ENCODE data around the gene S100A1. TPM values are rescaled to one million over a fixed set of nuclear protein-coding genes. Genes with fewer than 3 reads are reported as not detected.
"Not testable (repeated sequence)": the region's sequence is repeated elsewhere in the genome, so short reads cannot be mapped to it uniquely, and the experiment has no call there.

S100A1 gene
- total RNA-seq, 2 donors from 2014 or later, result not detected

DNA sequence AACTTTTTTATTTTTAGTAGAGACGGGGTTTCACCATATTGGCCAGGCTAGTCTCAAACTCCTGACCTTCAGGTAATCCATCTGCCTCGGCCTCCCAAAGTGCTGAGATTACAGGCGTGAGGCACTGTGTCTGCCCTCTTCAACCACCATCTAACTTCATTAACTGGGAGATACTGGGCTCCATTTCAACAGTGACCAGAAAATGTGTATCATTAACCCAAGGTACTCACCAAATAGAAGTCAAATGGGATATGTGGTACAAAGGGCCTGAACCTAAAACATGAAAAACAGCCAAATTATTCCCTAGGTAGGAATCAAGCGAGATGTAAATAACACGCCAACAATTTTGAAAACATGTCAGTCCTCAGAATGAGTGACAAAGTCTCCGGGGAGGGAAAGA lies 41.4 kb downstream of the S100A1 start:
- H3K4me1 Mint-ChIP-seq, result peaks cover 25% of the 10 kb centered on the region
- H3K27ac Mint-ChIP-seq, result no peak overlapping the region
- H3K4me3 Mint-ChIP-seq, result no peak overlapping the region
- ATAC-seq (replicated peaks), result no peak
- no peaks in the 10 kb centered on the region for H3K9me3 Mint-ChIP-seq
- H3K36me3 Mint-ChIP-seq (ENCODE audit: low read depth), result no peaks in the 10 kb centered on the region
- H3K27me3 Mint-ChIP-seq, result no peaks in the 10 kb centered on the region

GRCh38 chr1:153670257-153670858 lies 42.1 kb downstream of the S100A1 start:
- H3K9me3 Mint-ChIP-seq, result no peaks in the 10 kb centered on the region
- H3K36me3 Mint-ChIP-seq (ENCODE audit: low read depth), result no peaks in the 10 kb centered on the region
- H3K4me1 Mint-ChIP-seq, result peaks cover 23% of the 10 kb centered on the region
- no peak overlapping the region for H3K4me3 Mint-ChIP-seq
- no peak overlapping the region for H3K27ac Mint-ChIP-seq
- no peaks in the 10 kb centered on the region for H3K27me3 Mint-ChIP-seq
- no peak for ATAC-seq (replicated peaks)

DNA sequence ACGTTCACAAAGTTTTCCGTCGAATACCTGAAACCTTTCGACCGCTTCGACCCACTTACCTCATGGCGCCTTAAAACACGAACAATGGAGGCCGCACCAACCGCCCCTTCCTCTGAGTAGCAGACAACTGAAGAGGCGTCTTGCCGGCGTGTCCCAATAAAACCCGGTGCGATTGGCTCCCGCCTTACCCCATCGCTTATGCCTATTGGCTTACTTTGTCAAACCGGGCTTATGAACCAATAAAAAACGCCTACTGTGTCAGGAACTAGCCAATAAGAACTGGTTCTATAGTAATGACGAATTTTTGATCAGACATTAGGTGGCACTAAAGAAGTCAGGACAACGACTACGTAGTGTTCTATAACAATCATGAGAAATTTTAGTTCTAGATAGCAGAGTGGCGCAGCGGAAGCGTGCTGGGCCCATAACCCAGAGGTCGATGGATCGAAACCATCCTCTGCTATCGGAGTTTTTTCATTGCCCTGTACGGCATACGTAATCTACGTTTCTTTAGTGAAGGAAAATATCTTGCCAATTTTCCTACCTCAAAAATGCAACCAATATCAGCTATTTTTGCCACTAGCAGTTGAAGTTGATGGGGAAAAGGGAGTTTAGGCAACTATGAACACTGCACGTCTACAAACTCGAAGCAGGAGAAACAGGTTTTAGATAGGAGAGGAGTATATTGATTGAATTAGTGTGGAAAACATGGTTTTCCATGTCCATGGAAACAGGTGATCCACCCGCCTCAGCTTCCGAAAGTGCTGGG lies 42.8 kb downstream of the S100A1 start, which contains the start of gene ILF2:
TSS of gene ILF2 (minus strand) at position 135 of the 769 bp plus-strand sequence. CDS start at position 64, 71 bp downstream.
- peaks cover 20% of the 10 kb centered on the region for H3K4me1 Mint-ChIP-seq
- H3K27me3 Mint-ChIP-seq, result no peaks in the 10 kb centered on the region
- H3K27ac Mint-ChIP-seq, result no peak within 1 kb of the TSS
- H3K4me3 Mint-ChIP-seq, result no peak within 1 kb of the TSS
- H3K36me3 Mint-ChIP-seq (ENCODE audit: low read depth), result no peaks in the 10 kb centered on the region
- ATAC-seq (replicated peaks), result peak; percentile 92
- H3K9me3 Mint-ChIP-seq, result no peaks in the 10 kb centered on the region

DNA sequence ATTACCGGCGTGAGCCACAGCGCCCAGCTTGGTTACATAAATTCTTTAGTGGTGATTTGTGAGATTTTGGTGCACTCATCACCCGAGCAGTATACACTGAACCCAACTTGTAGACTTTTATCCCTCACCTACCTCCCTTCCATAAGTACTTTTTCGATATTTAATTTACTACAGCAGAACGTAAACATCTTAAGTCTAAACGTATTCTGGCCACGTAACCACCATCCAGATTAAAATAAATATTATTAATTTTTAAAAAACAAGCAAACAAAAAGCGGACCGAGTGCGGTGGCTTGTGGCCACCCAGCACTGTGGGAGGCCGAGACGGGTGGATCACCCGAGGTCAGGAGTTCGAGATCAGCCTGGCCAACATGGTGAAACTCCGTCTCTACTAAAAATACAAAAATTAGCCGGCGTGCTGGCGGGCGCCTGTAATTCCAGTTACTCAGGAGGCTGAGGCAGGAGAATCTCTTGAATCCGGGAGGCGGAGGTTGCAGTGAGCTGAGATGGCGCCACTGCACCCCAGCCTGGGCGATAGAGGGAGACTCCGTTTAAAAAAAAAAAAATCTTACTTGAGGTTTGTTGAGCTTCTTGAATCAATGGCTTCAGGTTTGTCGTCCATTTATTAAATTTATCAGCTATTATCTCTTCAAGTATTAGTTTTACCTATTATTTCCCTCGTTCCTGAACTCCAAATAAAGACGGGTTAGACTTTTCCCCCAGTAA lies 43.6 kb downstream of the S100A1 start:
- peak; percentile 55 for ATAC-seq (replicated peaks)
- H3K4me1 Mint-ChIP-seq, result peaks cover 20% of the 10 kb centered on the region
- H3K36me3 Mint-ChIP-seq (ENCODE audit: low read depth); H3K9me3 Mint-ChIP-seq; H3K4me3 Mint-ChIP-seq; H3K27ac Mint-ChIP-seq; H3K27me3 Mint-ChIP-seq: not testable (repeated sequence)

DNA sequence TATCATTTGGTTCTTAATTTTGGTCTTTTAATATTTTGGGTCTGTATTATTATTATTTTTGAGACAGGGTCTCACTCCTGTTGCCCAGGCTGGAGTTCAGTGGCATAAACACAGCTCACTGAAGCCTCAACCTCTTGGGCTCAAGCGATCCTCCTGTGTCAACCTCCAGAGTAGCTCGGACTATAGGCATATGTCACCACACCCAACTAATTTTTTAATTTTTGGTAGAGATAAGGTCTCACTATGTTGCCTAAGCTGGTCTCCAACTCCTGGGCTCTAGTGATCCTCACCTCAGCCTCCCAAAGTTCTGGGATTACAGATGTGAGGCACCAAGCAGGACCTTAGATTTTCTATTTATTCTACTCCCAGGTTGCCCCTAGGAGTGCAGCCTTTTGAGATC lies 45.3 kb downstream of the S100A1 start:
- Mint-ChIP-seq H3K27me3 (peaks cover 18% of the 10 kb centered on the region), H3K27ac (no peak overlapping the region), H3K9me3 (no peaks in the 10 kb centered on the region), H3K4me1 (peaks cover 21% of the 10 kb centered on the region), H3K4me3 (no peak overlapping the region), H3K36me3 (ENCODE audit: low read depth) (peaks cover 5% of the 10 kb centered on the region)
- ATAC-seq (replicated peaks), result no peak

- ATAC-seq (replicated peaks), result peak; percentile 59
- no peak overlapping the region for H3K27ac Mint-ChIP-seq
- no peaks in the 10 kb centered on the region for H3K9me3 Mint-ChIP-seq
- peaks cover 5% of the 10 kb centered on the region for H3K36me3 Mint-ChIP-seq (ENCODE audit: low read depth)
- peaks cover 42% of the 10 kb centered on the region for H3K27me3 Mint-ChIP-seq
- H3K4me3 Mint-ChIP-seq, result peak overlapping the region; percentile 70
- H3K4me1 Mint-ChIP-seq, result peaks cover 21% of the 10 kb centered on the region
Measured at GRCh38 chr1:153677718-153678518, 49.7 kb downstream of the S100A1 start.

DNA sequence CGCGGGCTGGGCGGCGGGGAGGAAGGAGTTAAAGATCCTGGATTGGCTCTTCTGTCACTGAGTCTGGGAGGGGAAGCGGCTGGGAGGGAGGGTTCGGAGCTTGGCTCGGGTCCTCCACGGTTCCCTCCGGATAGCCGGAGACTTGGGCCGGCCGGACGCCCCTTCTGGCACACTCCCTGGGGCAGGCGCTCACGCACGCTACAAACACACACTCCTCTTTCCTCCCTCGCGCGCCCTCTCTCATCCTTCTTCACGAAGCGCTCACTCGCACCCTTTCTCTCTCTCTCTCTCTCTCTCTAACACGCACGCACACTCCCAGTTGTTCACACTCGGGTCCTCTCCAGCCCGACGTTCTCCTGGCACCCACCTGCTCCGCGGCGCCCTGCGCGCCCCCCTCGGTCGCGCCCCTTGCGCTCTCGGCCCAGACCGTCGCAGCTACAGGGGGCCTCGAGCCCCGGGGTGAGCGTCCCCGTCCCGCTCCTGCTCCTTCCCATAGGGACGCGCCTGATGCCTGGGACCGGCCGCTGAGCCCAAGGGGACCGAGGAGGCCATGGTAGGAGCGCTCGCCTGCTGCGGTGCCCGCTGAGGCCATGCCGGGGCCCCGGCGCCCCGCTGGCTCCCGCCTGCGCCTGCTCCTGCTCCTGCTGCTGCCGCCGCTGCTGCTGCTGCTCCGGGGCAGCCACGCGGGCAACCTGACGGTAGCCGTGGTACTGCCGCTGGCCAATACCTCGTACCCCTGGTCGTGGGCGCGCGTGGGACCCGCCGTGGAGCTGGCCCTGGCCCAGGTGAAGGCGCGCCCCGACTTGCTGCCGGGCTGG lies 50.5 kb downstream of the S100A1 start, which contains the start of gene NPR1:
TSS of gene NPR1 (plus strand) at position 170 of the 818 bp plus-strand sequence. CDS start at position 591, 421 bp downstream.
- peaks cover 21% of the 10 kb centered on the region for H3K4me1 Mint-ChIP-seq
- H3K36me3 Mint-ChIP-seq (ENCODE audit: low read depth), result peaks cover 5% of the 10 kb centered on the region
- H3K4me3 Mint-ChIP-seq, result peak within 1 kb of the TSS; percentile 73
- peak; percentile 55 for ATAC-seq (replicated peaks)
- no peak within 1 kb of the TSS for H3K27ac Mint-ChIP-seq
- no peaks in the 10 kb centered on the region for H3K9me3 Mint-ChIP-seq
- peaks cover 42% of the 10 kb centered on the region for H3K27me3 Mint-ChIP-seq

DNA sequence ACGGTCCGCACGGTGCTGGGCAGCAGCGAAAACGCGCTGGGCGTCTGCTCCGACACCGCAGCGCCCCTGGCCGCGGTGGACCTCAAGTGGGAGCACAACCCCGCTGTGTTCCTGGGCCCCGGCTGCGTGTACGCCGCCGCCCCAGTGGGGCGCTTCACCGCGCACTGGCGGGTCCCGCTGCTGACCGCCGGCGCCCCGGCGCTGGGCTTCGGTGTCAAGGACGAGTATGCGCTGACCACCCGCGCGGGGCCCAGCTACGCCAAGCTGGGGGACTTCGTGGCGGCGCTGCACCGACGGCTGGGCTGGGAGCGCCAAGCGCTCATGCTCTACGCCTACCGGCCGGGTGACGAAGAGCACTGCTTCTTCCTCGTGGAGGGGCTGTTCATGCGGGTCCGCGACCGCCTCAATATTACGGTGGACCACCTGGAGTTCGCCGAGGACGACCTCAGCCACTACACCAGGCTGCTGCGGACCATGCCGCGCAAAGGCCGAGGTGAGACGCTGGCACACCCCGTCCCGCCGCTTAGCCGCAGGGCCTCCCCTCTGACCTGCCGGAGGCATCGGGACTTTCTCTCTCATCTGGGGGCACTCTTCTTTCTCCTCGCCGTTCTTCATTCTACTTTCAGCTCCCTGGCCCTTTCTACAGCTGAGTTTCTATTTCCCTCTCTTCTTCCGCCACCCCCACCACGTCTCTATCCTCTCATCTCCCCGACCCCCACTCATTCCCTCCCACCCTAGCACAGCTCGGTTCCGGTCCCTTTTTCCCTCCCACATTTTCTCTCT lies 51.3 kb downstream of the S100A1 start:
- no peak overlapping the region for H3K27ac Mint-ChIP-seq

DNA sequence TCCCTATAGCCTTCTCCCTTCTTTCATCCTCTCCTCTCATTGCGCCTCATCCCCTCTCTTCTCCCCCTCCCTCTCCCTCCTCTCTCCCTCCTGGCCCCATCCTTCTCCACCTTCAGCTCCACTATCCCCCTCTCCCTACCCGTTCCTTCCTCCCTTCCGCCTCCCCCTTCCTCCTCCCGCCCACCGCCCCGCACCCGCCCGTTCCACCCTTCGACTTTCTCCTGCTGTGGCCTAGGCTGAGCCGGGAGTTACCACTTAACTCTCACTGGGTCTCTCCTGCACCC lies 51.8 kb downstream of the S100A1 start:
- peaks cover 42% of the 10 kb centered on the region for H3K27me3 Mint-ChIP-seq

More for the DNA sequence above, 51.3 kb downstream of the S100A1 start:
- peaks cover 5% of the 10 kb centered on the region for H3K36me3 Mint-ChIP-seq (ENCODE audit: low read depth)
- peaks cover 42% of the 10 kb centered on the region for H3K27me3 Mint-ChIP-seq
- ATAC-seq (replicated peaks), result peak; percentile 56
- H3K4me1 Mint-ChIP-seq, result peaks cover 21% of the 10 kb centered on the region
- peak overlapping the region; percentile 73 for H3K4me3 Mint-ChIP-seq
- H3K9me3 Mint-ChIP-seq, result no peaks in the 10 kb centered on the region

More for the DNA sequence above, 51.8 kb downstream of the S100A1 start:
- Mint-ChIP-seq H3K36me3 (ENCODE audit: low read depth) (peaks cover 5% of the 10 kb centered on the region), H3K9me3 (no peaks in the 10 kb centered on the region), H3K4me1 (peaks cover 21% of the 10 kb centered on the region), H3K27ac (no peak overlapping the region), H3K4me3 (peak overlapping the region; percentile 73)
- no peak for ATAC-seq (replicated peaks)

Other genes with a start within 250 kb of the S100A1 start
- gene S100A8, start 237.4 kb upstream of the S100A1 start, total RNA-seq, result not detected
- not detected for gene S100A7A, start 211.9 kb upstream of the S100A1 start, total RNA-seq
- not detected for gene S100A7, start 167.8 kb upstream of the S100A1 start, total RNA-seq
- 100 to 1,000 TPM; 530 to 753 TPM for gene S100A6, start 92.4 kb upstream of the S100A1 start, total RNA-seq
- gene S100A5, start 87.5 kb upstream of the S100A1 start, total RNA-seq, result 1 to 10 TPM; 3.2 to 9.6 TPM
- gene S100A4, start 82.6 kb upstream of the S100A1 start, total RNA-seq, result 1,000 to 10,000 TPM; 1,035 to 1,445 TPM
- not detected for gene S100A3, start 79.2 kb upstream of the S100A1 start, total RNA-seq
- 10 to 100 TPM; 10.1 to 10.7 TPM for gene S100A2, start 62.6 kb upstream of the S100A1 start, total RNA-seq
- not detected for gene S100A16, start 15.3 kb upstream of the S100A1 start, total RNA-seq
- gene S100A14, start 12.1 kb upstream of the S100A1 start, total RNA-seq, result under 1 TPM in 1 of 2 donors, not detected in 1; 0.71 TPM
- 1 to 10 TPM; 6.8 to 7.9 TPM for gene S100A13, start 929 bp upstream of the S100A1 start, total RNA-seq
- 10 to 100 TPM; 70.6 to 88.6 TPM for gene CHTOP, start 5.6 kb downstream of the S100A1 start, total RNA-seq
- 10 to 100 TPM; 27.3 to 29.0 TPM for gene SNAPIN, start 30.3 kb downstream of the S100A1 start, total RNA-seq
- gene ILF2, start 42.6 kb downstream of the S100A1 start, total RNA-seq, result 100 to 1,000 TPM; 153 to 245 TPM
- under 1 TPM in 1 of 2 donors, not detected in 1; 0.19 TPM for gene NPR1, start 50.3 kb downstream of the S100A1 start, total RNA-seq
- gene INTS3, start 99.6 kb downstream of the S100A1 start, total RNA-seq, result 100 to 1,000 TPM in 1 of 2 donors, 10 to 100 TPM in 1; 49.5 to 103 TPM
- 1 to 10 TPM; 9.7 to 9.8 TPM for gene SLC27A3, start 147.0 kb downstream of the S100A1 start, total RNA-seq

Data from activated T-helper 17 cell treated with anti-CD3 and anti-CD28 coated beads, Interleukin-2, amount 50 U/mL, for 72 hours (primary cell).